Stimulated activated CD8-positive, alpha-beta memory T cell treated with anti-CD3 and anti-CD28 coated beads, Interleukin-12 subunit alpha, Interleukin-12 subunit beta, amount 100 ng/mL, for 24 hours (primary cell): Measurements from ENCODE around the gene PPP4R3C.
"Not testable (repeated sequence)": the region's sequence is repeated elsewhere in the genome, so short reads cannot be mapped to it uniquely, and the experiment has no call there.

ENCODE experiments used
- DNase-seq: peaks from one replicate; pipeline ENCODE4 v3.0.0-alpha.2; 2020; ENCODE audit errors: extremely low read depth

Gene PPP4R3C

DNA sequence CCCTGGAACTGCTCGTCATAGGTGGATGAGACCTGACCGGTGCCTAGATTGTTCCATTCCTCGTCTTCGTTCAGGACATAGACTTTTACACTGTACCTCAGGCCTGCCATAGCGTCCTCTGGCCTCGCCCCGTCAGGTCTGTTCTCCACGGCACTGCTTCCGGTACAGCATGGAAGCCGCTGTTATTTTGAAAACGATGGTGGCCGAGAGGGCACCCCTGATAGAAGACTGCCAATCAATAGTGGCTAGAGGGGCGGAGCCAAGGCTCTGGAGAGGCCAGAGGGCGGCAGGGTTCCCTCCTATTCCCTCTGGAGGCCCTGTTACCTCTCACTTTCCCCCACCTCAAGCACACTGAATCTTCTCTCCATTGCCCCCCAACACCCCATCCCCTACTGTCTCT lies at the start of gene PPP4R3C:
TSS of gene PPP4R3C (minus strand) at position 155 of the 400 bp plus-strand sequence. CDS start at position 110, 45 bp downstream.
- no peak for DNase-seq

- no peak for DNase-seq
Observed at GRCh38 chrX:27491397-27491796, 28.3 kb upstream of the PPP4R3C start.

- DNase-seq = no peak
Observed at GRCh38 chrX:27466051-27466450, 2.9 kb upstream of the PPP4R3C start.

DNA sequence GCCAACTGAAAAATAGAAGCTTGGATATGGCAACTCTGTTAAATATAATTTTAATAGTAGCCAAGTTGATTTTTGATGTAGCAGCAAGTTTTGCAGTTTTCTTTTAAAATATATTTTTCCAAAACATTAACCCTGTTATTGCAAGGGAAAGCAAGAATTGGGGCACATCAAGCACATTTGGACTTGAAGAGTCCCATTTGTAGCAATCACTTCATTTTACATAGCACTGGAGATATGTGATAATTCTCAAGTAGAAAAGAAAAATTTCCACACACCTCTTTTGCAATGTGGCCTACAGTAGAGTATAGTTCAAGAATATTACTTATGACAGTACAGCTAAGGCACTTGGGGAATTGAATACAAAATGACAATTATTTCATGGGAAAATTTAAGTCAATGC lies 1.9 kb upstream of the PPP4R3C start:
- DNase-seq = no peak

DNA sequence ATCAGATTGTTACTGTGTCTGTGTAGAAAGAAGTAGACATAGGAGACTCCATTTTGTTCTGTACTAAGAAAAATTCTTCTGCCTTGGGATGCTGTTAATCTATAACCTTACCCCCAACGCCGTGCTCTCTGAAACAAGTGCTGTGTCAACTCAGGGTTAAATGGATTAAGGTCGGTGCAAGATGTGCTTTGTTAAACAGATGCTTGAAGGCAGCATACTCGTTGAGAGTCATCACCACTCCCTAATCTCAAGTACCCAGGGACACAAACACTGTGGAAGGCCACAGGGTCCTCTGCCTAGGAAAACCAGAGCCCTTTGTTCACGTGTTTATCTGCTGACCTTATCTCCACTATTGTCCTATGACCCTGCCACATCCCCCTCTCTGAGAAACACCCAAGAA lies 4.0 kb downstream of the PPP4R3C start:
- not testable (repeated sequence) for DNase-seq

DNA sequence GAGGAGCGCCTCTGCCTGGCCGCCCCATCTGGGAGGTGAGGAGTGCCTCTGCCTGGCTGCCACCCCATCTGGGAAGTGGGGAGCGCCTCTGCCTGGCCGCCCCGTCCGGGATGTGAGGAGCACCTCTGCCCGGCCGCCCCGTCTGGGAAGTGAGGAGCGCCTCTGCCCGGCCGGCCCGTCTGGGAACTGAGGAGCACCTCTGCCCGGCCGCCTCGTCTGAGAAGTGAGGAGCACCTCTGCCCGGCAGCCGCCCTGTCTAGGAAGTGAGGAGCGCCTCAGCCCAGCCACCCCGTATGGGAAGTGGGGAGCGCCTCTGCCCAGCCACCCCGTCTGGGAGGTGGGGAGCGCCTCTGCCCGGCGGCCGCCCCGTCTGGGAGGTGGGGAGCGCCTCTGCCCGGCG lies 4.6 kb downstream of the PPP4R3C start:
- DNase-seq = not testable (repeated sequence)

DNA sequence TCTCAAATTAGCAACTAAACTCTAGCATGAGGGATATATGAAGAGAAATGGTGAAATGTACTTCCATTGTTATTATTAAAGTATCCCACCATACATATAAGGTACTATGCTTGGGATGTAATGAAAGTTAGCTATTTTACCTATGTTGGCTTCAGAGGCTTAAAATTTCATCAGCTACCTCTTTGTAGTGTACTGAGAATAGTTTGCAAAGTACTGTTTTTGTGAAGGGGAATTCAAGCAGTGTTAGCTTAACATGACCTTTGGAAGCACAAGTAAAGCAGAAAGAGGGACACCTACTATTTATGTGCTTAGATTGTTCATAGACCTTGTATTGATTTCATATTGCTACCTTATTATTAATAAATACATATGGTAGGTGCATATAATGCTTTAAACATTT lies 11.8 kb downstream of the PPP4R3C start:
- DNase-seq = no peak

DNA sequence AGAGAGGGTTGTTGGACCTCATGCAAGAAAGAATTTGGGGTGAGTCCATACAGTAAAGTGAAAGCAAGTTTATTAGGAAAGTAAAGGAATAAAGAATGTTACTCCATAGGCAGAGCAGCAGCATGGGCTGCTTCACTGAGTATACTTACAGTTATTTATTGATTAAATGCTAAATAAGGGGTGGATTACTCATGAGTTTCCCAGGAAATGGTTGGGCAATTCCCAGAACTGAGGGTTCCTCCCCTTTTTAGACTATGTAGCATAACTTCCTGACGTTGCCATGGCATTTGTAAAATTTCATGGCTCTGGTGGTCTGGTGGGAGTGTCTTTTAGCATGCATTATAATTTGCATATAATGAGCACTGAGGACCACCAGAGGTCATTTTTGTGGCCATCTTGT lies 16.7 kb downstream of the PPP4R3C start:
- no peak for DNase-seq

GRCh38 chrX:27445438-27445837 lies 17.7 kb downstream of the PPP4R3C start:
- no peak for DNase-seq

DNA sequence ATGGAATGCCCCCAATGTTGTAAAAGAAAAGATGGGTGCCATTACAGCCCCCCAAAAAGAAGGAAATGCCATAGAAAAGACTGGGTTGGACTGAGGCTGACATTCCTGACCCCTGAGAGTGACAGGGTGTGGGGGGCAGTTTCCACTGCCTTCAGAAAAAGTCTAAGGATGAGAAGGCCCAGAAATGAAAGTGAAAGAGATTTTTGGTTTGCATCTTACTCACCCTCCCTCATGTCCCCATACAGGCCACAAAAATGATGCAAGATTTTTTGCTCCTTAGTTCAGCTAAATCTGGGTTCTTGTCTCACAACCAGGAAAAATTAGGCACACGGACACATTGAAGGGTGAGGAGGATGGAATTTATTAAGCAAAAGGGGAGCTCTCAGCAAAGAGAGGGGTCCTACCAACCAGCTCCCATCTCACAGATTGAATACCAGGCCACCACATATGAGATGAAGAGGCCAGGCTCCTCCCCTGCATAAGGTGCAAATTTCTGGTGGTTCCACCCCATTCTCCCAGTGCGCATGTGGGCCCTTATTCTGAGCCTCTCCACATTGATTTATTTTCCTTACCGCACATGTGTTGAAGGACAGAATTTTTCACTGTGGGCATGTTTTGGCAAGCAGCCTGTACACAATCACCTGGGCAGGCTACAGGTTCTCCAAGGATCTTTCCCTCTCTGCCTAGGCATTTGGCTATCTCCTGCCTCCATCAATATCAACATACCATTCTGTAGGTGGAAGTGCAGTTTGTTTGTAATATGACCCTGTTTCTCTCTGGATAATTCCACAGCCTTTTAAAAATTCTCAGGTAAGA lies 18.8 kb downstream of the PPP4R3C start:
- DNase-seq = no peak

DNA sequence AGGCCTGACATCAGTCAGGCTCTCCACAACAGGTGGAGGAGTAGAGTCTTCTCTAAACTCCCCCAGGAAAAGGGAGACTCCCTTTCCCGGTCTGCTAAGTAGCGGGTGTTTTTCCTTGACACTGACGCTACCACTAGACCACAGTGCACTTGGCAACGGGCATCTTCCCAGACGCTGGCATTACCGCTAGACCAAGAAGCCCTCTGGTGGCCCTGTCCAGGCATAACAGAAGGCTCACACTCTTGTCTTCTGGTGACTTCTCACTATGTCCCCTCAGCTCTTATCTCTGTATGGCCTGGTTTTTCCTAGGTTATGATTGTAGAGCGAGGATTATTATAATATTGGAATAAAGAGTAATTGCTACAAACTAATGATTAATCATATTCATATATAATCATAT lies 20.7 kb downstream of the PPP4R3C start:
- DNase-seq = not testable (repeated sequence)

DNA sequence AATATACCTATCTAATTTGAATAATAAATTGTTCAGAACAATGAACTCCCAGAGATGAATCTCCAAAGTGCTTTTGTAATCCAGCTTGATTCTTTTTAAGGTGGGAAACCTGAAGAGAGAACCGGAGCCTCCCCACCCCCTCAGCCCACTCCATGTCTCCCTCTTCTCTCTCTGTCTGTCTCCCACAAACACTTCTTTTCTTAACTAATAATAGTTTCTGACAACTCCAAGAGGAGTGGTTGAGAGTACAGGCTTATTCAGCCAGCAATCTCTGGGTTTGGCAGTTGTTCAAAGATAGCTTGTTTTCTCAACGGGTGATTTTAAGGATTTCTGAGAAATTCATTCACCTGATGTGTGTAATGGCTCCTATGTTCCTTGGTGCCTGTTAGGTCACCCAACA lies 23.4 kb downstream of the PPP4R3C start:
- no peak for DNase-seq

DNA sequence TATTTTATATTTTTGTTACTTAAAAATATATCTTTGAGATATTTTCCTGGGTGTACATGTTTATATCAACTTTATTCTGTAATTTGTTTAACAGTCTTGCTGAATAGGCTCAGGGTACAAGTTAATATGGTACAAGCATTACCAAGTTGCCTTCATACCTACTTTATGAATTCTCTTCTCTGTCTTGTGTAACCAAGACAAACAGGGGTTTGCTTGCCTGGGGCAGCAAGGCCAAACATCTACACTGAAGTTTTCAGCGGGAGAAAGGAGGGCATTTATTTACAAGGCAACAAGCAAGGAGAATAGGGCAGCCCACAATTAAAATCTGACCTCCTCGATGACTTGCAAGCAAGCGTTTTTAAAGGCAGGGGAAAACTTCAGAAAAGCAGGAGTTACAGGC lies 24.2 kb downstream of the PPP4R3C start:
- DNase-seq = no peak

DNA sequence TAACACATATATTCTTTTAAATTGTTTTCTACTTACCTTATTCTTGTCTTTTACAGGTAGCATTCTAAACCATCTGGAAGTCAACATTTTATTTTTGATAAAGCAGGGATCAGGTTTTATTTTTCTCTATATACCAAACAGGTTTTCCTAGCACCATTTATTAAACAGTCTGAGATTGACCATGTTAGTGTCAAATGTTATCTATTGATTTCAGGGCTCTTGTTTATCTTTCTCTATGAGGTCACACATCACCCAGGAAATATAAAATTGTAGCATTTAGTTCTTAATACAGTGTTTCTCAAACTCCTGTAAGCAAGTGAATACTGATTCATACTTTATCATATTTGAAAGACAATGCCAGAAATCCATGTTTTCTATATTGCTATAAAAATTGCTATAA lies 28.1 kb downstream of the PPP4R3C start:
- DNase-seq = no peak
